Measurements from ENCODE around the gene NAV2. TPM values are rescaled to one million over a fixed set of nuclear protein-coding genes. Genes with fewer than 3 reads are reported as not detected.
A peak's percentile ranks its signal among the peaks of the same experiment; 100 is the strongest.

NAV2 gene
- total and polyA plus RNA-seq, 2 donors from 2014 or later: 5.9 to 37.7 TPM

GRCh38 chr11:19985111-19985510 is 272.5 kb downstream of the NAV2 start:
- no peak for FAIRE-seq
- H3K4me3 ChIP-seq (ENCODE audit: low read length in 3 of 3): no peak overlapping the region
- DNase-seq: no peak
- TF ChIP-seq, protein P1, sequence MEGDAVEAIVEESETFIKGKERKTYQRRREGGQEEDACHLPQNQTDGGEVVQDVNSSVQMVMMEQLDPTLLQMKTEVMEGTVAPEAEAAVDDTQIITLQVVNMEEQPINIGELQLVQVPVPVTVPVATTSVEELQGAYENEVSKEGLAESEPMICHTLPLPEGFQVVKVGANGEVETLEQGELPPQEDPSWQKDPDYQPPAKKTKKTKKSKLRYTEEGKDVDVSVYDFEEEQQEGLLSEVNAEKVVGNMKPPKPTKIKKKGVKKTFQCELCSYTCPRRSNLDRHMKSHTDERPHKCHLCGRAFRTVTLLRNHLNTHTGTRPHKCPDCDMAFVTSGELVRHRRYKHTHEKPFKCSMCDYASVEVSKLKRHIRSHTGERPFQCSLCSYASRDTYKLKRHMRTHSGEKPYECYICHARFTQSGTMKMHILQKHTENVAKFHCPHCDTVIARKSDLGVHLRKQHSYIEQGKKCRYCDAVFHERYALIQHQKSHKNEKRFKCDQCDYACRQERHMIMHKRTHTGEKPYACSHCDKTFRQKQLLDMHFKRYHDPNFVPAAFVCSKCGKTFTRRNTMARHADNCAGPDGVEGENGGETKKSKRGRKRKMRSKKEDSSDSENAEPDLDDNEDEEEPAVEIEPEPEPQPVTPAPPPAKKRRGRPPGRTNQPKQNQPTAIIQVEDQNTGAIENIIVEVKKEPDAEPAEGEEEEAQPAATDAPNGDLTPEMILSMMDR (IDR thresholded peaks at IDR 0.05; ENCODE audit: borderline replicate concordance, extremely low read depth, insufficient read depth): no peak
- peaks cover 0 to 3% (median 3%) of the 10 kb centered on the region in 3 donors for H3K4me1 ChIP-seq (ENCODE audit: control insufficient read depth in 2 of 3, insufficient read depth in 2 of 3, low read depth in 1 of 3, low read length in 3 of 3)
- H3K9ac ChIP-seq (ENCODE audit: low read length in 3 of 3): no peak overlapping the region
- no peaks in the 10 kb centered on the region for H3K9me3 ChIP-seq (ENCODE audit: control insufficient read depth in 2 of 3, insufficient read depth in 1 of 3, low read length in 3 of 3)
- H3K27me3 ChIP-seq (ENCODE audit: control insufficient read depth, insufficient read depth, low read length): no peaks in the 10 kb centered on the region
- H3K36me3 ChIP-seq (ENCODE audit: control insufficient read depth in 2 of 3, insufficient read depth in 3 of 3, low read length in 3 of 3): no peaks in the 10 kb centered on the region
- no peak overlapping the region for H3K27ac ChIP-seq (ENCODE audit: low read depth in 2 of 2, low read length in 2 of 2)
- intact Hi-C loops (cut with DNase I): no loop called here

DNA sequence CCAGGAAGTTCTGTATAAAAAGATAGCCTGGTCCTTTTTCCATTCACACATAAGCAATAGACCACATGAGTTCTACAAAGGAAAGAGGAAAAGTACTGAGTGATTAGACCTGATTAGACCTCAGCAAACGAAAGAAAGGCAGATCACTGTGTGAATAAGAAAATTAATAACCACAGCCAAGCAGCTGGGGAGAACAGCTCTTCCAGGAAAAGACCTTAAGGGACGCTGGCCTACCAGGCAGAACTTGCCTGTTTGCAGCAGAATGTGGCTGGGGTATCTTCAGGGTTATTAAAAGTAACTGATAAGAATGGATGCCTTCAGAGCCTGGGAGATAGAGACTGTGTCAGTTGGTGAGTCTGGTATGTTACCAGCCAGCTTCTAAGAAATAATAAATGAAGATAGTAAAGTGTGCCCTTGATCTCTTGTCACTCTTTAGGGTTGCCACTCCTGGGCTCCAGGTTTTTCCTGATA is 274.7 kb downstream of the NAV2 start:
- no peak overlapping the region for H3K27ac ChIP-seq (ENCODE audit: low read depth in 2 of 2, low read length in 2 of 2)
- TF ChIP-seq, protein P1 (IDR thresholded peaks at IDR 0.05; ENCODE audit: borderline replicate concordance, extremely low read depth, insufficient read depth): no peak
- intact Hi-C loops (cut with DNase I): no loop called here
- H3K9me3 ChIP-seq (ENCODE audit: control insufficient read depth in 2 of 3, insufficient read depth in 1 of 3, low read length in 3 of 3): no peaks in the 10 kb centered on the region
- no peaks in the 10 kb centered on the region for H3K27me3 ChIP-seq (ENCODE audit: control insufficient read depth, insufficient read depth, low read length)
- H3K9ac ChIP-seq (ENCODE audit: low read length in 3 of 3): no peak overlapping the region
- H3K4me3 ChIP-seq (ENCODE audit: low read length in 3 of 3): no peak overlapping the region
- H3K4me1 ChIP-seq (ENCODE audit: control insufficient read depth in 2 of 3, insufficient read depth in 2 of 3, low read depth in 1 of 3, low read length in 3 of 3): peaks cover 0 to 3% (median 0%) of the 10 kb centered on the region in 3 donors
- FAIRE-seq: no peak
- no peak for DNase-seq
- H3K36me3 ChIP-seq (ENCODE audit: control insufficient read depth in 2 of 3, insufficient read depth in 3 of 3, low read length in 3 of 3): no peaks in the 10 kb centered on the region

- Histone ChIP-seq H3K9me3 (ENCODE audit: control insufficient read depth in 2 of 3, insufficient read depth in 1 of 3, low read length in 3 of 3) (no peaks in the 10 kb centered on the region), H3K9ac (ENCODE audit: low read length in 3 of 3) (no peak overlapping the region), H3K27me3 (ENCODE audit: control insufficient read depth, insufficient read depth, low read length) (no peaks in the 10 kb centered on the region), H3K27ac (ENCODE audit: low read depth in 2 of 2, low read length in 2 of 2) (peak overlapping the region in 1 of 2 donors; percentile 6), H3K4me1 (ENCODE audit: control insufficient read depth in 2 of 3, insufficient read depth in 2 of 3, low read depth in 1 of 3, low read length in 3 of 3) (peaks cover 0 to 3% (median 0%) of the 10 kb centered on the region in 3 donors), H3K36me3 (ENCODE audit: control insufficient read depth in 2 of 3, insufficient read depth in 3 of 3, low read length in 3 of 3) (no peaks in the 10 kb centered on the region), H3K4me3 (ENCODE audit: low read length in 3 of 3) (no peak overlapping the region)
- intact Hi-C loops (cut with DNase I): no loop called here
- FAIRE-seq (no peak), DNase-seq (peak in 1 of 5 donors; percentile 76)
- TF ChIP-seq, protein P1 (IDR thresholded peaks at IDR 0.05; ENCODE audit: borderline replicate concordance, extremely low read depth, insufficient read depth): no peak
These were observed 276.0 kb downstream of the NAV2 start for GRCh38 chr11:19988598-19988997.

DNA sequence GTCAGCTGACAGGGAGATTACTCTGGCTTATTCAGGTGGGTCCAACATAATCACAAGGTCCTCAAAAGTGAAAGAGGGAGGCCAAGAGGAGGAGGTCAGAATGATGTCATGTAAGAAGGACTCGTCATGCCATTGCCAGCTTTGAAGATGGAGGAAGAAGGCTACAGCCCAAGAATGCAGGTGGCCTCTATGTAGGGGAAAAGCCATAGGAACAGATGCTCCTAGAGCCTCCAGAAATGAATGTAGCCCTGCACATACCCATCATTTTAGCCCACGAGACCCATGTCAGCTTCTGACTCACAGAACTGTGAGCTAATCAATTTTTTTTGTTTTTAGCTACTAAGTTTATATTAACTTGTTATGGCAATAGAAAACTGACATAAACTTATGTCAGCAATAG is 276.6 kb downstream of the NAV2 start:
- H3K27ac ChIP-seq (ENCODE audit: low read depth in 2 of 2, low read length in 2 of 2): no peak overlapping the region
- FAIRE-seq: no peak

More for the DNA sequence above, 276.6 kb downstream of the NAV2 start:
- no peaks in the 10 kb centered on the region for H3K27me3 ChIP-seq (ENCODE audit: control insufficient read depth, insufficient read depth, low read length)
- TF ChIP-seq, protein P1 (IDR thresholded peaks at IDR 0.05; ENCODE audit: borderline replicate concordance, extremely low read depth, insufficient read depth): no peak
- intact Hi-C loops (cut with DNase I): no loop called here
- no peak overlapping the region for H3K4me3 ChIP-seq (ENCODE audit: low read length in 3 of 3)
- H3K4me1 ChIP-seq (ENCODE audit: control insufficient read depth in 2 of 3, insufficient read depth in 2 of 3, low read depth in 1 of 3, low read length in 3 of 3): peaks cover 0 to 3% (median 0%) of the 10 kb centered on the region in 3 donors
- no peaks in the 10 kb centered on the region for H3K36me3 ChIP-seq (ENCODE audit: control insufficient read depth in 2 of 3, insufficient read depth in 3 of 3, low read length in 3 of 3)
- no peaks in the 10 kb centered on the region for H3K9me3 ChIP-seq (ENCODE audit: control insufficient read depth in 2 of 3, insufficient read depth in 1 of 3, low read length in 3 of 3)
- no peak overlapping the region for H3K9ac ChIP-seq (ENCODE audit: low read length in 3 of 3)
- no peak for DNase-seq

Data from kidney (tissue), 14 donors.